Panc1 (cell line): ENCODE data around the gene STYK1.
"Not testable (repeated sequence)": the region's sequence is repeated elsewhere in the genome, so short reads cannot be mapped to it uniquely, and the experiment has no call there.

ENCODE experiments used
- POLR2AphosphoS5 ChIP-seq: IDR thresholded peaks from 2 replicates; pipeline ENCODE4 v1.6.1; 2012; ENCODE audit warnings: mild to moderate bottlenecking, low read depth, low read length, moderate library complexity
- TCF7L2 ChIP-seq: IDR thresholded peaks from 2 replicates; pipeline ENCODE4 v1.6.1; 2011; ENCODE audit warnings: mild to moderate bottlenecking, low read depth, low read length, inconsistent platforms
- TF ChIP-seq, protein P1 (sequence below), 2 experiments: IDR thresholded peaks; 2 replicates each; pipeline ENCODE4 v1.6.1; 2011 to 2012; ENCODE audit warnings: low read depth in 2 of 2, control low read depth in 1 of 2, low read length in 1 of 2, mild to moderate bottlenecking in 1 of 2, moderate library complexity in 1 of 2; ENCODE audit not compliant: insufficient read depth in 1 of 2
- TF ChIP-seq, protein P2 (sequence below): fragments of 450-650 bp; IDR thresholded peaks from 2 replicates; pipeline ENCODE4 v1.5.1; 2017; ENCODE audit warnings: mild to moderate bottlenecking

DNA sequence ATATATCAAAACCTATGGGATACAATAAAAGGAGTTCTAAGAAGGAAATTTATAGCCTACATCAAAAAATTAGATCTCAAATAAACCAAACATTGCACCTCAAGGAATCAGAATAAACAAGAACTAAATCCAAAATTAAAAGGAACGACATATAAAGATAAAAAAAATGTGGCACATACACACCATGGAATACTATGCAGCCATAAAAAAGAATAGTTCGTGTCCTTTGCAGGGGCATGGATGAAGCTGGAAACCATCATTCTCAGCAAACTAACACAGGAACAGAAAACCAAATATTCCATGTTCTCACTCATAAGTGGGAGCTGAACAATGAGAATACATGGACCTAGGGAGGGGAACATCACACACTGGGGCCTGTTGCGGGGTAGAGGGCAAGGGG is 91.7 kb downstream of the STYK1 start:
- TF ChIP-seq, protein P1, sequence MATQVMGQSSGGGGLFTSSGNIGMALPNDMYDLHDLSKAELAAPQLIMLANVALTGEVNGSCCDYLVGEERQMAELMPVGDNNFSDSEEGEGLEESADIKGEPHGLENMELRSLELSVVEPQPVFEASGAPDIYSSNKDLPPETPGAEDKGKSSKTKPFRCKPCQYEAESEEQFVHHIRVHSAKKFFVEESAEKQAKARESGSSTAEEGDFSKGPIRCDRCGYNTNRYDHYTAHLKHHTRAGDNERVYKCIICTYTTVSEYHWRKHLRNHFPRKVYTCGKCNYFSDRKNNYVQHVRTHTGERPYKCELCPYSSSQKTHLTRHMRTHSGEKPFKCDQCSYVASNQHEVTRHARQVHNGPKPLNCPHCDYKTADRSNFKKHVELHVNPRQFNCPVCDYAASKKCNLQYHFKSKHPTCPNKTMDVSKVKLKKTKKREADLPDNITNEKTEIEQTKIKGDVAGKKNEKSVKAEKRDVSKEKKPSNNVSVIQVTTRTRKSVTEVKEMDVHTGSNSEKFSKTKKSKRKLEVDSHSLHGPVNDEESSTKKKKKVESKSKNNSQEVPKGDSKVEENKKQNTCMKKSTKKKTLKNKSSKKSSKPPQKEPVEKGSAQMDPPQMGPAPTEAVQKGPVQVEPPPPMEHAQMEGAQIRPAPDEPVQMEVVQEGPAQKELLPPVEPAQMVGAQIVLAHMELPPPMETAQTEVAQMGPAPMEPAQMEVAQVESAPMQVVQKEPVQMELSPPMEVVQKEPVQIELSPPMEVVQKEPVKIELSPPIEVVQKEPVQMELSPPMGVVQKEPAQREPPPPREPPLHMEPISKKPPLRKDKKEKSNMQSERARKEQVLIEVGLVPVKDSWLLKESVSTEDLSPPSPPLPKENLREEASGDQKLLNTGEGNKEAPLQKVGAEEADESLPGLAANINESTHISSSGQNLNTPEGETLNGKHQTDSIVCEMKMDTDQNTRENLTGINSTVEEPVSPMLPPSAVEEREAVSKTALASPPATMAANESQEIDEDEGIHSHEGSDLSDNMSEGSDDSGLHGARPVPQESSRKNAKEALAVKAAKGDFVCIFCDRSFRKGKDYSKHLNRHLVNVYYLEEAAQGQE (IDR thresholded peaks at IDR 0.05; ENCODE audit: insufficient read depth in 1 of 2, low read depth in 2 of 2, low read length in 1 of 2): not testable (repeated sequence)
- TF ChIP-seq, protein P2, sequence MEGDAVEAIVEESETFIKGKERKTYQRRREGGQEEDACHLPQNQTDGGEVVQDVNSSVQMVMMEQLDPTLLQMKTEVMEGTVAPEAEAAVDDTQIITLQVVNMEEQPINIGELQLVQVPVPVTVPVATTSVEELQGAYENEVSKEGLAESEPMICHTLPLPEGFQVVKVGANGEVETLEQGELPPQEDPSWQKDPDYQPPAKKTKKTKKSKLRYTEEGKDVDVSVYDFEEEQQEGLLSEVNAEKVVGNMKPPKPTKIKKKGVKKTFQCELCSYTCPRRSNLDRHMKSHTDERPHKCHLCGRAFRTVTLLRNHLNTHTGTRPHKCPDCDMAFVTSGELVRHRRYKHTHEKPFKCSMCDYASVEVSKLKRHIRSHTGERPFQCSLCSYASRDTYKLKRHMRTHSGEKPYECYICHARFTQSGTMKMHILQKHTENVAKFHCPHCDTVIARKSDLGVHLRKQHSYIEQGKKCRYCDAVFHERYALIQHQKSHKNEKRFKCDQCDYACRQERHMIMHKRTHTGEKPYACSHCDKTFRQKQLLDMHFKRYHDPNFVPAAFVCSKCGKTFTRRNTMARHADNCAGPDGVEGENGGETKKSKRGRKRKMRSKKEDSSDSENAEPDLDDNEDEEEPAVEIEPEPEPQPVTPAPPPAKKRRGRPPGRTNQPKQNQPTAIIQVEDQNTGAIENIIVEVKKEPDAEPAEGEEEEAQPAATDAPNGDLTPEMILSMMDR: not testable (repeated sequence)
- TF ChIP-seq POLR2AphosphoS5, TCF7L2: not testable (repeated sequence)
